ENCODE data around the gene KERA.

GRCh38 chr12:91001306-91001705 lies 56.5 kb downstream of the KERA start:
- TF ChIP-seq, protein P1, sequence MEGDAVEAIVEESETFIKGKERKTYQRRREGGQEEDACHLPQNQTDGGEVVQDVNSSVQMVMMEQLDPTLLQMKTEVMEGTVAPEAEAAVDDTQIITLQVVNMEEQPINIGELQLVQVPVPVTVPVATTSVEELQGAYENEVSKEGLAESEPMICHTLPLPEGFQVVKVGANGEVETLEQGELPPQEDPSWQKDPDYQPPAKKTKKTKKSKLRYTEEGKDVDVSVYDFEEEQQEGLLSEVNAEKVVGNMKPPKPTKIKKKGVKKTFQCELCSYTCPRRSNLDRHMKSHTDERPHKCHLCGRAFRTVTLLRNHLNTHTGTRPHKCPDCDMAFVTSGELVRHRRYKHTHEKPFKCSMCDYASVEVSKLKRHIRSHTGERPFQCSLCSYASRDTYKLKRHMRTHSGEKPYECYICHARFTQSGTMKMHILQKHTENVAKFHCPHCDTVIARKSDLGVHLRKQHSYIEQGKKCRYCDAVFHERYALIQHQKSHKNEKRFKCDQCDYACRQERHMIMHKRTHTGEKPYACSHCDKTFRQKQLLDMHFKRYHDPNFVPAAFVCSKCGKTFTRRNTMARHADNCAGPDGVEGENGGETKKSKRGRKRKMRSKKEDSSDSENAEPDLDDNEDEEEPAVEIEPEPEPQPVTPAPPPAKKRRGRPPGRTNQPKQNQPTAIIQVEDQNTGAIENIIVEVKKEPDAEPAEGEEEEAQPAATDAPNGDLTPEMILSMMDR (conservative IDR thresholded peaks at IDR 0.05; ENCODE audit: low read length) = no peak
- no peak for TF ChIP-seq EZH2phosphoT487 (IDR thresholded peaks at IDR 0.05; ENCODE audit: borderline replicate concordance)
